DND-41 (cell line): ENCODE data around the gene CEP68.

Experiments
- EZH2 ChIP-seq: IDR thresholded peaks from 3 replicates; pipeline ENCODE4 v1.6.1; 2012; ENCODE audit warnings: borderline replicate concordance, low read depth, mild to moderate bottlenecking, moderate library complexity, low read length, inconsistent platforms; ENCODE audit not compliant: severe bottlenecking
- TF ChIP-seq, protein P1 (sequence below): IDR thresholded peaks from 2 replicates; pipeline ENCODE4 v1.5.1; 2012; ENCODE audit warnings: borderline replicate concordance, low read length, moderate library complexity, mild to moderate bottlenecking; ENCODE audit not compliant: poor library complexity, severe bottlenecking; ENCODE audit errors: extremely low read depth

DNA sequence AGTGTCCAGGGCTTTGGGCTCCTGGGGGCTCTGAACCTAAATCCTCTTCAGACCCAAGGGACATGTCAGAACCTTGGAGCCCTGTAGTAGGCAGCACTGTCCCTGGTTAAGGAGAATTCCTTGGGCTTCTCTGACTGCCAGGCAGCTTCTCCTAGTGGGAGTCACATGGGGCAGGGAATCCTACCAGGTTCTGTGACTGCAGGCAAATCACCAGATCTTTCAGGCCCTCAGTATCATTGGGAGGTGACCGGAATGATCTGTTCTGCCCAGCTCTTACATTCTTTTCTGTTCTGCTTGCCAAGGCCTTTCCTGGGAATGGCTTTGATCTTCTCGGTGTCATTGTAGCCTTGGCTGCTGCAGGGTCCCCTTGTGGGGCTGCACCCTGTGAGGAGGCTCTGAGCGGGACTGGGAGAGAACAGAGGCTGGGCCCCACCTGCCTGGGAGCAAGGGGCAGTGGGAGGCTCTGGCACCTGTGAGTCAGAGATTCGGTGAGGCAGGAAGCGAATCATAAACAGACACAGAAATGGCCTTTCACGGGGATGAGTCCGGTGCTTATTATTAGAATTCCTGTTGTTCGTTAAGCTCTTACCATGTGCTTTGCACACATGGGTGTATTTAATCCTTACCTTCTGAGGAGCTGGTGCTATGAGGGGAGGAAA is 14.1 kb downstream of the CEP68 start:
- no peak for TF ChIP-seq EZH2
- TF ChIP-seq, protein P1, sequence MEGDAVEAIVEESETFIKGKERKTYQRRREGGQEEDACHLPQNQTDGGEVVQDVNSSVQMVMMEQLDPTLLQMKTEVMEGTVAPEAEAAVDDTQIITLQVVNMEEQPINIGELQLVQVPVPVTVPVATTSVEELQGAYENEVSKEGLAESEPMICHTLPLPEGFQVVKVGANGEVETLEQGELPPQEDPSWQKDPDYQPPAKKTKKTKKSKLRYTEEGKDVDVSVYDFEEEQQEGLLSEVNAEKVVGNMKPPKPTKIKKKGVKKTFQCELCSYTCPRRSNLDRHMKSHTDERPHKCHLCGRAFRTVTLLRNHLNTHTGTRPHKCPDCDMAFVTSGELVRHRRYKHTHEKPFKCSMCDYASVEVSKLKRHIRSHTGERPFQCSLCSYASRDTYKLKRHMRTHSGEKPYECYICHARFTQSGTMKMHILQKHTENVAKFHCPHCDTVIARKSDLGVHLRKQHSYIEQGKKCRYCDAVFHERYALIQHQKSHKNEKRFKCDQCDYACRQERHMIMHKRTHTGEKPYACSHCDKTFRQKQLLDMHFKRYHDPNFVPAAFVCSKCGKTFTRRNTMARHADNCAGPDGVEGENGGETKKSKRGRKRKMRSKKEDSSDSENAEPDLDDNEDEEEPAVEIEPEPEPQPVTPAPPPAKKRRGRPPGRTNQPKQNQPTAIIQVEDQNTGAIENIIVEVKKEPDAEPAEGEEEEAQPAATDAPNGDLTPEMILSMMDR, result no peak
